Peyer's patch (tissue), 4 donors: ENCODE results near the gene EXOC3L2.

Source experiments
- CTCF ChIP-seq, 6 experiments: fragments of 450-650 bp in 4 of 6; fragments of 200-600 bp in 2 of 6; sonication (generic) in 1 of 6; IDR thresholded peaks; one replicate each; pipeline ENCODE4 v1.5.1; 2017 to 2019; ENCODE audit warnings: antibody characterized with exemption in 6 of 6, mild to moderate bottlenecking in 3 of 6, moderate library complexity in 1 of 6
- POLR2A ChIP-seq, 2 donors: fragments of 450-650 bp; IDR thresholded peaks; one replicate each; pipeline ENCODE4 v1.5.1; 2017; ENCODE audit warnings: antibody characterized with exemption in 2 of 2, mild to moderate bottlenecking in 2 of 2, moderate library complexity in 2 of 2

- TF ChIP-seq CTCF (IDR thresholded peaks at IDR 0.05), result no peak
- no peak for TF ChIP-seq POLR2A (IDR thresholded peaks at IDR 0.05)
Measured at GRCh38 chr19:45247136-45247535, 1.9 kb upstream of the EXOC3L2 start.
